ENCODE results near the gene IPPK.

Gene IPPK

GRCh38 chr9:92715488-92716231 is 45.7 kb upstream of the IPPK start:
- TF ChIP-seq CTCF (conservative IDR thresholded peaks at IDR 0.05) (no peak), ZFX (IDR thresholded peaks at IDR 0.05) (no peak)

GRCh38 chr9:92714787-92715487 is 45.0 kb upstream of the IPPK start:
- TF ChIP-seq ZFX (IDR thresholded peaks at IDR 0.05) (no peak), CTCF (conservative IDR thresholded peaks at IDR 0.05) (no peak)
- H3K27ac ChIP-seq: no peak overlapping the region

More at GRCh38 chr9:92715488-92716231, 45.7 kb upstream of the IPPK start:
- H3K27ac ChIP-seq: no peak overlapping the region

GRCh38 chr9:92714016-92714415 is 44.1 kb upstream of the IPPK start:
- no peak overlapping the region for H3K27ac ChIP-seq
- no peak for TF ChIP-seq CTCF (conservative IDR thresholded peaks at IDR 0.05)
- no peak for TF ChIP-seq ZFX (IDR thresholded peaks at IDR 0.05)

- TF ChIP-seq CTCF (conservative IDR thresholded peaks at IDR 0.05): no peak
- no peak for TF ChIP-seq ZFX (IDR thresholded peaks at IDR 0.05)
- H3K27ac ChIP-seq: no peak overlapping the region
These were observed 43.6 kb upstream of the IPPK start for GRCh38 chr9:92713528-92713927.

- no peak overlapping the region for H3K27ac ChIP-seq
- TF ChIP-seq ZFX (IDR thresholded peaks at IDR 0.05) (no peak), CTCF (conservative IDR thresholded peaks at IDR 0.05) (no peak)
These were observed 42.8 kb upstream of the IPPK start for GRCh38 chr9:92712767-92713166.

GRCh38 chr9:92711844-92712243 is 41.9 kb upstream of the IPPK start:
- H3K27ac ChIP-seq: no peak overlapping the region
- TF ChIP-seq ZFX (IDR thresholded peaks at IDR 0.05): no peak
- TF ChIP-seq CTCF (conservative IDR thresholded peaks at IDR 0.05): no peak

GRCh38 chr9:92711146-92711545 is 41.2 kb upstream of the IPPK start:
- H3K27ac ChIP-seq: no peak overlapping the region
- no peak for TF ChIP-seq CTCF (conservative IDR thresholded peaks at IDR 0.05)
- TF ChIP-seq ZFX (IDR thresholded peaks at IDR 0.05): no peak
